Memory B cell (primary cell): ENCODE data around the gene RANBP3.

Experiments used
- ATAC-seq: fragments of 150-1000 bp; cut with Tn5 transposase; 2 replicates; pipeline ENCODE4 v1.10.0; 2021; ENCODE audit warnings: low read depth, mild to moderate bottlenecking, moderate library complexity
- DNase-seq, 2 donors: peaks; one replicate each; pipeline ENCODE4 v3.0.0; 2022; ENCODE audit warnings: low spot score in 2 of 2
- H3K27ac Mint-ChIP-seq: one replicate; pipeline ENCODE4 v1.8.0; 2022; ENCODE audit warnings: mild to moderate bottlenecking, moderate library complexity, mixed read lengths
- H3K27me3 Mint-ChIP-seq: one replicate; pipeline ENCODE4 v1.8.0; 2022; ENCODE audit warnings: mixed read lengths
- H3K36me3 Mint-ChIP-seq: one replicate; pipeline ENCODE4 v1.8.0; 2022; ENCODE audit warnings: mild to moderate bottlenecking, mixed read lengths
- H3K4me1 Mint-ChIP-seq: one replicate; pipeline ENCODE4 v1.8.0; 2022; ENCODE audit warnings: mixed read lengths
- H3K4me3 Mint-ChIP-seq: one replicate; pipeline ENCODE4 v1.8.0; 2022; ENCODE audit warnings: mild to moderate bottlenecking, moderate library complexity, mixed read lengths
- H3K9me3 Mint-ChIP-seq: one replicate; pipeline ENCODE4 v1.8.0; 2022; ENCODE audit warnings: mixed read lengths

RANBP3 gene

GRCh38 chr19:5903056-5903623 lies 74.8 kb downstream of the RANBP3 start:
- Mint-ChIP-seq H3K4me3 (peak overlapping the region; percentile 97), H3K4me1 (peaks cover 25% of the 10 kb centered on the region), H3K27me3 (no peaks in the 10 kb centered on the region), H3K36me3 (peaks cover 10% of the 10 kb centered on the region), H3K9me3 (no peaks in the 10 kb centered on the region), H3K27ac (peak overlapping the region; percentile 97)
- no peak for DNase-seq
- no peak for ATAC-seq

GRCh38 chr19:5900976-5901375 lies 77.0 kb downstream of the RANBP3 start:
- Mint-ChIP-seq H3K27ac (peak overlapping the region; percentile 59), H3K27me3 (no peaks in the 10 kb centered on the region), H3K36me3 (peaks cover 11% of the 10 kb centered on the region), H3K9me3 (no peaks in the 10 kb centered on the region), H3K4me3 (no peak overlapping the region), H3K4me1 (peaks cover 17% of the 10 kb centered on the region)
- no peak for ATAC-seq
- DNase-seq = no peak

DNA sequence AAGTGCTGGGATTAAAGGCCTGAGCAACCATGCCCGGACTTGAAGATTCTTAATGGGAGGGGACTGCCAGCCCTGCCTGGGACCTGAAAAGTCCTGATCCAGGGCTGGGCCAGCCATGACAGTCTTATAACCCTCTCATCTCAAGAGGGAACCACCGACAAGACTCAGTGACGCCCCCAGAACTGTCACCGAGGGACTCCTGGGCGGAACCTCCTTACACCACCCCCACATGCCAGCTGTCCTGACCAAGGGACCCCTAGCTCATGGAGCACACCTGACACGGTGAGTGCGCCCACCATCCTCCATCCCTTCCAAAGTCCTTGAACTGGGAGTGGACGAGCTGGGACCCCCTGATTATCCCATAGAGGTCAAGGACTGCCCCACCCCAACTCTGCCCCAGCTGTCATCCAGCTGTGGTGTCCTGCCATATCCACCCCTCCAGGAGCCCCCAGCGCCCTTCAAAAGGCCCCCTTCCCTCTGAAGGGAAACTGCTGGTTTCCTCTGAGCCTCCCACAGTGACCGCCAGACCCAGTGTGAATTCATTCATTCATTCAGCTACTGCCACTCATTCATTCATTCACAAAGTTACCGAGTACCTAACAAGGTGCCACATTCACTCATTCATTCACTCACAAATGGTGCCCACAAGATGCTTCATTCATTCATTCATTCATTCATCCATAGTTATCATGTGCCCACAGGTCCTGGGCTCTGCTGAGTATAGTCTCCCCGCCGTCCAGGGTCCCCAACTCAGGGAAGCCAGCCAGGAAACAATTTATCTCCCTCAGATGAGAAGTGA lies 78.0 kb downstream of the RANBP3 start:
- H3K4me1 Mint-ChIP-seq = peaks cover 19% of the 10 kb centered on the region
- H3K4me3 Mint-ChIP-seq = no peak overlapping the region
- H3K27ac Mint-ChIP-seq = no peak overlapping the region
- no peaks in the 10 kb centered on the region for H3K27me3 Mint-ChIP-seq
- H3K36me3 Mint-ChIP-seq = peaks cover 14% of the 10 kb centered on the region
- no peak for ATAC-seq
- no peak for DNase-seq
- H3K9me3 Mint-ChIP-seq = no peaks in the 10 kb centered on the region

- no peak for DNase-seq
- Mint-ChIP-seq H3K27me3 (no peaks in the 10 kb centered on the region), H3K4me1 (peaks cover 13% of the 10 kb centered on the region), H3K9me3 (no peaks in the 10 kb centered on the region), H3K36me3 (peaks cover 12% of the 10 kb centered on the region), H3K4me3 (no peak overlapping the region), H3K27ac (no peak overlapping the region)
- ATAC-seq = no peak
These were observed 80.6 kb downstream of the RANBP3 start for GRCh38 chr19:5897189-5897969.

- ATAC-seq (no peak), DNase-seq (no peak)
- Mint-ChIP-seq H3K36me3 (peaks cover 12% of the 10 kb centered on the region), H3K27me3 (no peaks in the 10 kb centered on the region), H3K27ac (no peak overlapping the region), H3K9me3 (no peaks in the 10 kb centered on the region), H3K4me3 (no peak overlapping the region), H3K4me1 (peaks cover 16% of the 10 kb centered on the region)
These were observed 81.4 kb downstream of the RANBP3 start for GRCh38 chr19:5896365-5897076.

DNA sequence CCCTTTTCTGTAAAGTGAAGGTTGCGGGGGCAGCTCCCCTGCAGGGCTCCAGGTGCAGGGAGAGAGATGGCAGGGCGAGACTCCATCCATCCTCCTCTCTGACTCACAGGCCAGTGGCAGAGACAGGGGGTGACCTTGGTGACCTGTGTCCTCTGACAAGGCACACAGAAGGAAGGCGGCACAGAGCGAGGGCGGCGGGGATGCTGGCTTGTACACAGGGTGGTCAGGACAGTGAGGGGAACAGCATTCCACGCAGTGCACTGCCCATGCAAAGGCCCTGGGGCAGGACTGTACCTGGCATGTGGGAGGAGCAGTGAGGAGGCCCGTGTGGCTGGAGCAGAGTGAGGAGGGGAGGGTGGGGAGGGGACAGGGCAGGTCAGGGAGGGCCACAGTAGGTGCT lies 82.0 kb downstream of the RANBP3 start:
- no peaks in the 10 kb centered on the region for H3K9me3 Mint-ChIP-seq
- no peak overlapping the region for H3K27ac Mint-ChIP-seq
- no peaks in the 10 kb centered on the region for H3K27me3 Mint-ChIP-seq
- ATAC-seq = no peak
- peaks cover 13% of the 10 kb centered on the region for H3K4me1 Mint-ChIP-seq
- H3K36me3 Mint-ChIP-seq = peaks cover 9% of the 10 kb centered on the region
- DNase-seq = no peak
- no peak overlapping the region for H3K4me3 Mint-ChIP-seq

- Mint-ChIP-seq H3K4me1 (peaks cover 13% of the 10 kb centered on the region), H3K9me3 (no peaks in the 10 kb centered on the region), H3K27me3 (no peaks in the 10 kb centered on the region), H3K36me3 (peaks cover 9% of the 10 kb centered on the region), H3K27ac (no peak overlapping the region), H3K4me3 (no peak overlapping the region)
- ATAC-seq (no peak), DNase-seq (no peak)
These were observed 82.5 kb downstream of the RANBP3 start for GRCh38 chr19:5895409-5895808.

GRCh38 chr19:5894704-5895349 lies 83.1 kb downstream of the RANBP3 start:
- H3K27me3 Mint-ChIP-seq = peaks cover under 1% of the 10 kb centered on the region
- H3K36me3 Mint-ChIP-seq = peaks cover 5% of the 10 kb centered on the region
- H3K4me3 Mint-ChIP-seq = no peak overlapping the region
- H3K9me3 Mint-ChIP-seq = no peaks in the 10 kb centered on the region
- DNase-seq (no peak), ATAC-seq (no peak)
- H3K27ac Mint-ChIP-seq = no peak overlapping the region
- H3K4me1 Mint-ChIP-seq = peaks cover 8% of the 10 kb centered on the region

GRCh38 chr19:5893907-5894703 lies 83.8 kb downstream of the RANBP3 start:
- no peaks in the 10 kb centered on the region for H3K9me3 Mint-ChIP-seq
- no peak overlapping the region for H3K4me3 Mint-ChIP-seq
- peaks cover 5% of the 10 kb centered on the region for H3K36me3 Mint-ChIP-seq
- H3K27ac Mint-ChIP-seq = no peak overlapping the region
- ATAC-seq = no peak
- peaks cover 7% of the 10 kb centered on the region for H3K4me1 Mint-ChIP-seq
- peaks cover 5% of the 10 kb centered on the region for H3K27me3 Mint-ChIP-seq
- no peak for DNase-seq

- no peak for ATAC-seq
- no peak overlapping the region for H3K27ac Mint-ChIP-seq
- peaks cover 5% of the 10 kb centered on the region for H3K36me3 Mint-ChIP-seq
- peaks cover 5% of the 10 kb centered on the region for H3K27me3 Mint-ChIP-seq
- peaks cover 7% of the 10 kb centered on the region for H3K4me1 Mint-ChIP-seq
- no peaks in the 10 kb centered on the region for H3K9me3 Mint-ChIP-seq
- no peak overlapping the region for H3K4me3 Mint-ChIP-seq
- no peak for DNase-seq
These were observed 84.5 kb downstream of the RANBP3 start for GRCh38 chr19:5893296-5893903.

- DNase-seq (no peak), ATAC-seq (no peak)
- Mint-ChIP-seq H3K4me3 (no peak overlapping the region), H3K9me3 (no peaks in the 10 kb centered on the region), H3K4me1 (peaks cover 7% of the 10 kb centered on the region), H3K27ac (no peak overlapping the region), H3K36me3 (peaks cover 5% of the 10 kb centered on the region), H3K27me3 (peaks cover 6% of the 10 kb centered on the region)
These were observed 85.1 kb downstream of the RANBP3 start for GRCh38 chr19:5892772-5893275.

DNA sequence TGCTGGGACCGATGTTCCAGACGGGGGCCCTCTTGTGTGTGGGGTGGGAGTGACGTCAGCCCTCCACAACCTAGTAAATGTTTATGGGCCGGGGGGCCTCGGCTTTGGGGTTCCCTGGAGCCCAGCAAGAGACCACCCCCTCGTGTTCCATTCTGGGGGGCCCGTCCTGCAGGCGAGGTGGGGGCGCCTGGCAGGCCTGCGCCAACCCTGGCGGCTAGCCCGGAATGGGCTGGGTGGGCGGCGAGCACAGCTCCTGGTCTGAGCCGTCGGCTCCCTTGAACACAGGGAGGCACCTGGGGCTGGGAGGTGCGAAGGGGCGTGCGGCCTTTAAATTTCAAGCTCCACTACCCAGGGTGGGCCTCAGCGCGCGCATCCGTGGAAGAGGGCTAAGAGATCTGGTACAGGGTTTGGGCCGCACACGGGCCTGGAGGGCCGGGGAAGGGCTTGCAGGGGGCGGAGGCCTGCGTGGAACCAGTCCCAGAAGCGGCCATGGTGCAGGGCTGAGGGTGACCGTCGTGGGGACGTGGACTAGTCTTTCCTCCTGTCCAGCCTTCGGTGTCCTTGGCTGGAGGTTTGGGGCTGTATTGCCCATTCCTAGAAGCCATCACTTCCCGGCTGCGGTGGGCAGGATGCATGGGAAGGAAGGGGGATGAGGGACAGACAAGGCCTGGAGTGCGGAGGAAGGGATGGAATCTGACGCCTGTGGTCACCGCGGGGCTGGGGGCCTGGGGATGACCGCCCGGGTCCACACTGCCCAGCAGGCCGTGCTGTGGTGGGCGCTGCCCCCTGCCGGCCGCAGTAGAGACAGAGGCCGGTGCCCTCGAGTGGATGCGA lies 85.8 kb downstream of the RANBP3 start:
- Mint-ChIP-seq H3K4me1 (peaks cover 7% of the 10 kb centered on the region), H3K27me3 (peaks cover 6% of the 10 kb centered on the region), H3K36me3 (peaks cover 5% of the 10 kb centered on the region), H3K9me3 (no peaks in the 10 kb centered on the region), H3K4me3 (no peak overlapping the region), H3K27ac (no peak overlapping the region)
- DNase-seq = no peak
- peak; percentile 42 for ATAC-seq
